Measurements from ENCODE around the gene SLC5A10.

GRCh38 chr17:19012171-19013080 is 60.5 kb downstream of the SLC5A10 start:
- no peak for TF ChIP-seq POLR2A (IDR thresholded peaks at IDR 0.05)
- TF ChIP-seq EP300 (IDR thresholded peaks at IDR 0.05; ENCODE audit: low read depth): no peak
- no peak for TF ChIP-seq POLR2AphosphoS5 (IDR thresholded peaks at IDR 0.05)

Data from transverse colon (tissue), 3 donors.